HCT116 (cell line): Measurements from ENCODE around the gene SLC6A19. TPM values are rescaled to one million over a fixed set of nuclear protein-coding genes. Genes with fewer than 3 reads are reported as not detected.

ENCODE experiments used
- ATAC-seq: fragments of 200-7000 bp; cut with Tn5 transposase; 2 replicates; pipeline ENCODE4 v1.9.1; 2020; ENCODE audit warnings: mild to moderate bottlenecking, moderate library complexity
- BruUV-seq: library from RNA; stranded (reverse); fragments of 400-500 nt; replicated peaks from 2 replicates; lab custom pipeline; 2021; lab: Mats Ljungman, UMichigan
- CTCF ChIA-PET: fragments of 300-600 bp; sonication (Branson Sonifier 250); formaldehyde crosslinking; loops from one replicate; lab custom pipeline; 2021; ENCODE audit warnings: antibody characterized with exemption; lab: Charles Lee
- POLR2A ChIA-PET: fragments of 300-600, 350-600 bp; sonication (Branson Sonifier 250); formaldehyde crosslinking; loops from one replicate; lab custom pipeline; 2021; ENCODE audit warnings: antibody characterized with exemption; lab: Charles Lee
- RAD21 ChIA-PET, 2 experiments: fragments of 300-600 bp; sonication (Branson Sonifier 250); formaldehyde crosslinking; loops; one replicate each; lab custom pipeline; 2023; ENCODE audit warnings: low total read pairs in 2 of 2; ENCODE audit not compliant: uncharacterized antibody in 2 of 2, unreplicated experiment in 2 of 2, low non-redundant PET in 1 of 2; lab: Charles Lee
- DNase-seq: peaks from one replicate; pipeline ENCODE4 v3.0.0-alpha.2; 2010; ENCODE audit warnings: low read depth, low spot score
- H2AFZ ChIP-seq: fragments of 200-600 bp; shearing (Covaris generic), sonication (generic); 2 replicates; pipeline ENCODE4 v1.6.1; 2017; ENCODE audit warnings: low read depth, mixed run types, mixed read lengths, antibody characterized with exemption, low read length; ENCODE audit not compliant: poor library complexity, severe bottlenecking
- H3K27ac ChIP-seq: 2 replicates; pipeline ENCODE4 v1.5.1; 2012; ENCODE audit warnings: low read depth, low read length
- H3K27me3 ChIP-seq: fragments of 200-600 bp; sonication (generic); 2 replicates; pipeline ENCODE4 v1.6.1; 2016; ENCODE audit warnings: mixed run types, low read length, mixed read lengths; ENCODE audit not compliant: insufficient read depth
- H3K36me3 ChIP-seq, 2 experiments: fragments of 200-500 bp in 1 of 2; fragments of 200-600 bp in 1 of 2; sonication (Bioruptor generic) in 1 of 2; sonication (generic) in 1 of 2; 2 replicates each; pipeline versions ENCODE4 v1.5.1 to v1.6.1; 2014 to 2016; ENCODE audit warnings: low read length in 2 of 2, inconsistent platforms in 1 of 2, mixed read lengths in 1 of 2, mixed run types in 1 of 2; ENCODE audit not compliant: insufficient read depth in 2 of 2, control insufficient read depth in 1 of 2
- H3K4me1 ChIP-seq, 2 experiments: fragments of 200-600 bp in 1 of 2; sonication (generic) in 1 of 2; 2 replicates each; pipeline versions ENCODE4 v1.5.1 to v1.6.1; 2012 to 2017; ENCODE audit warnings: low read length in 2 of 2, inconsistent platforms in 1 of 2, mild to moderate bottlenecking in 1 of 2, mixed read lengths in 1 of 2, mixed run types in 1 of 2, moderate library complexity in 1 of 2; ENCODE audit not compliant: insufficient read depth in 2 of 2, control insufficient read depth in 1 of 2
- H3K4me2 ChIP-seq: fragments of 200-600 bp; sonication (generic); 2 replicates; pipeline ENCODE4 v1.6.1; 2017; ENCODE audit warnings: mixed run types, low read length, mixed read lengths
- H3K4me3 ChIP-seq, 2 experiments: fragments of 200-600 bp in 1 of 2; sonication (generic) in 1 of 2; replicated peaks in 1 of 2; 2 replicates each; pipeline ENCODE4 v1.5.1; 2011 to 2016; ENCODE audit warnings: low read length in 2 of 2, control low read depth in 1 of 2, low read depth in 1 of 2, mild to moderate bottlenecking in 1 of 2, mixed read lengths in 1 of 2, mixed run types in 1 of 2
- H3K79me2 ChIP-seq: fragments of 200-600 bp; sonication (generic); 2 replicates; pipeline ENCODE4 v1.6.1; 2017; ENCODE audit warnings: mild to moderate bottlenecking, mixed run types, low read length, moderate library complexity, mixed read lengths; ENCODE audit not compliant: insufficient read depth
- H3K9ac ChIP-seq: fragments of 200-600 bp; sonication (generic); 2 replicates; pipeline ENCODE4 v1.6.1; 2016; ENCODE audit warnings: low read length, mixed read lengths
- H3K9me2 ChIP-seq: fragments of 200-600 bp; sonication (generic), shearing (Covaris generic); 2 replicates; pipeline ENCODE4 v1.6.1; 2017; ENCODE audit warnings: mixed run types, mild to moderate bottlenecking, moderate library complexity; ENCODE audit not compliant: insufficient read depth
- H3K9me3 ChIP-seq, 2 experiments: fragments of 200-500 bp in 1 of 2; fragments of 200-600 bp in 1 of 2; sonication (Bioruptor generic) in 1 of 2; sonication (generic) in 1 of 2; 2 replicates each; pipeline ENCODE4 v1.6.1; 2014 to 2017; ENCODE audit warnings: low read length in 2 of 2, mixed read lengths in 2 of 2, inconsistent platforms in 1 of 2, low read depth in 1 of 2, mild to moderate bottlenecking in 1 of 2, mixed run types in 1 of 2, moderate library complexity in 1 of 2; ENCODE audit not compliant: control insufficient read depth in 1 of 2, insufficient read depth in 1 of 2
- H4K20me1 ChIP-seq: fragments of 200-600 bp; sonication (generic), shearing (Covaris generic); 2 replicates; pipeline ENCODE4 v1.6.1; 2017; ENCODE audit warnings: mixed run types, mild to moderate bottlenecking, moderate library complexity; ENCODE audit not compliant: insufficient read depth
- ATF3 ChIP-seq: IDR thresholded peaks from 2 replicates; pipeline ENCODE4 v1.6.1; 2012
- CEBPB ChIP-seq: IDR thresholded peaks from 2 replicates; pipeline ENCODE4 v1.6.1; 2012; ENCODE audit warnings: low read depth
- EGR1 ChIP-seq: IDR thresholded peaks from 2 replicates; pipeline ENCODE4 v1.6.1; 2012; ENCODE audit warnings: low read depth
- EZH2 ChIP-seq: fragments of 200-600 bp; sonication (generic); IDR thresholded peaks from 2 replicates; pipeline ENCODE4 v1.6.1; 2017; ENCODE audit warnings: antibody characterized with exemption, mixed run types
- EZH2phosphoT487 ChIP-seq: fragments of 200-600 bp; IDR thresholded peaks from 2 replicates; pipeline ENCODE4 v1.6.1; 2018; ENCODE audit warnings: antibody characterized with exemption, borderline replicate concordance
- FOSL1 ChIP-seq: IDR thresholded peaks from 2 replicates; pipeline ENCODE4 v1.6.1; 2012; ENCODE audit warnings: low read depth
- REST ChIP-seq: IDR thresholded peaks from 2 replicates; pipeline ENCODE4 v1.6.1; 2012; ENCODE audit warnings: low read depth
- SIN3A ChIP-seq: IDR thresholded peaks from 2 replicates; pipeline ENCODE4 v1.6.1; 2012; ENCODE audit warnings: low read depth
- SP1 ChIP-seq: IDR thresholded peaks from 2 replicates; pipeline ENCODE4 v1.6.1; 2012; ENCODE audit warnings: low read depth
- YY1 ChIP-seq: IDR thresholded peaks from 2 replicates; pipeline ENCODE4 v1.6.1; 2011; ENCODE audit warnings: low read length, low read depth, moderate library complexity, mild to moderate bottlenecking; ENCODE audit not compliant: insufficient replicate concordance; ENCODE audit errors: extremely low read depth
- ZBTB33 ChIP-seq: IDR thresholded peaks from 2 replicates; pipeline ENCODE4 v1.6.1; 2011; ENCODE audit warnings: mild to moderate bottlenecking, low read length, moderate library complexity; ENCODE audit not compliant: insufficient replicate concordance; ENCODE audit errors: extremely low read depth
- ZNF274 ChIP-seq: fragments of 200-500 bp; sonication (Bioruptor generic); IDR thresholded peaks from 2 replicates; pipeline ENCODE4 v1.6.1; 2014; ENCODE audit warnings: mild to moderate bottlenecking, low read depth, low read length, inconsistent platforms
- intact Hi-C: fragments of 100-400 bp; cut with micrococcal nuclease; formaldehyde crosslinking; loops from 2 replicates; pipeline ENCODE4 v1.10.0; 2022
- total RNA-seq: library from RNA; stranded (reverse); gene quantifications from one replicate; pipeline ENCODE4 v1.2.1, GENCODE V29; 2021; ENCODE audit not compliant: unreplicated experiment

Gene SLC6A19
- total RNA-seq, 1 experiment from 2014 or later, result not detected

GRCh38 chr5:1182633-1183423, 18.6 kb upstream of the SLC6A19 start:
- Histone ChIP-seq H4K20me1 (no peaks in the 10 kb centered on the region), H3K4me3 (no peak overlapping the region), H3K79me2 (no peaks in the 10 kb centered on the region), H2AFZ (no peak overlapping the region), H3K9ac (no peak overlapping the region), H3K27ac (no peak overlapping the region), H3K27me3 (no peaks in the 10 kb centered on the region), H3K36me3 (no peaks in the 10 kb centered on the region), H3K9me3 (no peaks in the 10 kb centered on the region), H3K4me2 (no peak overlapping the region), H3K4me1 (no peaks in the 10 kb centered on the region), H3K9me2 (no peaks in the 10 kb centered on the region)
- CTCF ChIA-PET, result no interaction called here
- peak; percentile 21; the same call in 1 of the 2 replicates for ATAC-seq
- TF ChIP-seq SIN3A (no peak), ZNF274 (no peak), FOSL1 (no peak), CEBPB (no peak)
- DNase-seq, result no peak
- intact Hi-C loops, result no loop called here
- BruUV-seq, result no TSS peak
- POLR2A ChIA-PET, result no interaction called here
- RAD21 ChIA-PET, result no interaction called here

GRCh38 chr5:1183424-1184162, 17.8 kb upstream of the SLC6A19 start:
- no peak overlapping the region for H3K4me2 ChIP-seq
- TF ChIP-seq EZH2phosphoT487 (no peak), SP1 (no peak), FOSL1 (no peak), ATF3 (no peak), REST (no peak), EZH2 (no peak), YY1 (no peak), EGR1 (no peak), SIN3A (no peak), ZBTB33 (no peak)

More at GRCh38 chr5:1183424-1184162, 17.8 kb upstream of the SLC6A19 start:
- no peaks in the 10 kb centered on the region for H3K27me3 ChIP-seq
- ChIA-PET CTCF (interaction anchor here (1.2 kb wide), 1 partner anchor 9 kb away, joined by 3 read pairs; no protein-coding TSS in a partner anchor), RAD21 (no interaction called here), POLR2A (no interaction called here)
- H3K4me3 ChIP-seq, result no peak overlapping the region
- H3K9ac ChIP-seq, result no peak overlapping the region
- H3K36me3 ChIP-seq, result no peaks in the 10 kb centered on the region
- H3K79me2 ChIP-seq, result no peaks in the 10 kb centered on the region
- H3K27ac ChIP-seq, result no peak overlapping the region
- intact Hi-C loops, result no loop called here
- H4K20me1 ChIP-seq, result no peaks in the 10 kb centered on the region
- 0 out of 2 replicates have a peak, but pooled peaks have one; percentile 6 for ATAC-seq
- no peaks in the 10 kb centered on the region for H3K9me3 ChIP-seq
- no peaks in the 10 kb centered on the region for H3K4me1 ChIP-seq
- no peaks in the 10 kb centered on the region for H3K9me2 ChIP-seq
- no peak overlapping the region for H2AFZ ChIP-seq
- no peak for DNase-seq
- BruUV-seq, result no TSS peak
